Ishikawa (cell line): ENCODE data around the gene RNU6-7.

Source experiments
- CEBPB ChIP-seq: IDR thresholded peaks from 2 replicates; pipeline ENCODE4 v1.6.1; 2012
- EP300 ChIP-seq: IDR thresholded peaks from 2 replicates; pipeline ENCODE4 v1.6.1; 2012; ENCODE audit warnings: borderline replicate concordance
- FOXM1 ChIP-seq: IDR thresholded peaks from 2 replicates; pipeline ENCODE4 v1.6.1; 2012; ENCODE audit warnings: low read depth, borderline replicate concordance
- NFIC ChIP-seq: IDR thresholded peaks from 2 replicates; pipeline ENCODE4 v1.6.1; 2012
- TCF12 ChIP-seq: IDR thresholded peaks from 2 replicates; pipeline ENCODE4 v1.6.1; 2012; ENCODE audit warnings: low read depth
- TEAD4 ChIP-seq: IDR thresholded peaks from 2 replicates; pipeline ENCODE4 v1.6.1; 2012
- YY1 ChIP-seq: IDR thresholded peaks from 2 replicates; pipeline ENCODE4 v1.6.1; 2012; ENCODE audit warnings: low read depth
- ZBTB7A ChIP-seq: IDR thresholded peaks from 2 replicates; pipeline ENCODE4 v1.6.1; 2012; ENCODE audit warnings: low read depth
- TF ChIP-seq, protein P1 (sequence below): IDR thresholded peaks from 2 replicates; pipeline ENCODE4 v1.6.1; 2012; ENCODE audit warnings: low read depth, mild to moderate bottlenecking

Gene RNU6-7

DNA sequence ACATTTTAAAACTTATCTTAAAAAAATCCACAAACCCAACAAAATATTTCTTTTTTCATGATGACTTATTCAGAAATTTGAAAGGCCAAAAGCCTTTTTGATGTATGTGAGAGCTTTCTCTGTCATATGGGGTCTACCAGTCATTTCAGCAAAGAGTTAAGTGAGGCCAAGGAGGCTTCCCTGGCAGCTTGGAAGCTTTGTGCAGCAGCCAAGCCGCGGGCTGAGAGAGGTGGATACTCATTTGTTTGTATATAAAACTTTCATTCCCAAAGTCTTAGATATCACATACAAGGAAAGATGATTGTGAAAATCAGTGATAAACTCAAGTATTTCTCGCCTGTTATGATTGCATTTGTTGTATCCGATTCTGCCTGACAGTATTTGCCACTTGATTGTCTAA is 49.7 kb downstream of the RNU6-7 start:
- TF ChIP-seq FOXM1 (no peak), NFIC (no peak), TEAD4 (no peak), TCF12 (no peak), ZBTB7A (no peak), YY1 (no peak), EP300 (no peak), CEBPB (no peak)
- TF ChIP-seq, protein P1, sequence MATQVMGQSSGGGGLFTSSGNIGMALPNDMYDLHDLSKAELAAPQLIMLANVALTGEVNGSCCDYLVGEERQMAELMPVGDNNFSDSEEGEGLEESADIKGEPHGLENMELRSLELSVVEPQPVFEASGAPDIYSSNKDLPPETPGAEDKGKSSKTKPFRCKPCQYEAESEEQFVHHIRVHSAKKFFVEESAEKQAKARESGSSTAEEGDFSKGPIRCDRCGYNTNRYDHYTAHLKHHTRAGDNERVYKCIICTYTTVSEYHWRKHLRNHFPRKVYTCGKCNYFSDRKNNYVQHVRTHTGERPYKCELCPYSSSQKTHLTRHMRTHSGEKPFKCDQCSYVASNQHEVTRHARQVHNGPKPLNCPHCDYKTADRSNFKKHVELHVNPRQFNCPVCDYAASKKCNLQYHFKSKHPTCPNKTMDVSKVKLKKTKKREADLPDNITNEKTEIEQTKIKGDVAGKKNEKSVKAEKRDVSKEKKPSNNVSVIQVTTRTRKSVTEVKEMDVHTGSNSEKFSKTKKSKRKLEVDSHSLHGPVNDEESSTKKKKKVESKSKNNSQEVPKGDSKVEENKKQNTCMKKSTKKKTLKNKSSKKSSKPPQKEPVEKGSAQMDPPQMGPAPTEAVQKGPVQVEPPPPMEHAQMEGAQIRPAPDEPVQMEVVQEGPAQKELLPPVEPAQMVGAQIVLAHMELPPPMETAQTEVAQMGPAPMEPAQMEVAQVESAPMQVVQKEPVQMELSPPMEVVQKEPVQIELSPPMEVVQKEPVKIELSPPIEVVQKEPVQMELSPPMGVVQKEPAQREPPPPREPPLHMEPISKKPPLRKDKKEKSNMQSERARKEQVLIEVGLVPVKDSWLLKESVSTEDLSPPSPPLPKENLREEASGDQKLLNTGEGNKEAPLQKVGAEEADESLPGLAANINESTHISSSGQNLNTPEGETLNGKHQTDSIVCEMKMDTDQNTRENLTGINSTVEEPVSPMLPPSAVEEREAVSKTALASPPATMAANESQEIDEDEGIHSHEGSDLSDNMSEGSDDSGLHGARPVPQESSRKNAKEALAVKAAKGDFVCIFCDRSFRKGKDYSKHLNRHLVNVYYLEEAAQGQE, result no peak
